Activated T-cell treated with anti-CD3 and anti-CD28 coated beads, Interleukin-2, amount 50 U/mL, for 24 hours (primary cell): ENCODE results near the gene UFD1.
A peak's percentile ranks its signal among the peaks of the same experiment; 100 is the strongest.

Source experiments
- DNase-seq: peaks from one replicate; pipeline ENCODE4 v3.0.0-alpha.2; 2020
- H3K27ac Mint-ChIP-seq: 2 replicates; pipeline ENCODE4 v1.8.0; 2020; ENCODE audit warnings: mild to moderate bottlenecking, mixed read lengths
- H3K27me3 Mint-ChIP-seq: 2 replicates; pipeline ENCODE4 v1.8.0; 2020; ENCODE audit warnings: mixed read lengths
- H3K36me3 Mint-ChIP-seq: 2 replicates; pipeline ENCODE4 v1.8.0; 2020; ENCODE audit warnings: low read depth, mixed read lengths
- H3K4me1 Mint-ChIP-seq: 2 replicates; pipeline ENCODE4 v1.8.0; 2020; ENCODE audit warnings: low read depth, mixed read lengths
- H3K4me3 Mint-ChIP-seq: 2 replicates; pipeline ENCODE4 v1.8.0; 2020; ENCODE audit warnings: mild to moderate bottlenecking, moderate library complexity, mixed read lengths
- H3K9me3 Mint-ChIP-seq: 2 replicates; pipeline ENCODE4 v1.8.0; 2020; ENCODE audit warnings: mixed read lengths

UFD1 gene

GRCh38 chr22:19477321-19478044 is 1.5 kb downstream of the UFD1 start:
- H3K9me3 Mint-ChIP-seq = no peaks in the 10 kb centered on the region
- H3K4me3 Mint-ChIP-seq = peak overlapping the region; percentile 100
- peaks cover 74% of the 10 kb centered on the region for H3K36me3 Mint-ChIP-seq
- no peak for DNase-seq
- H3K4me1 Mint-ChIP-seq = peaks cover 35% of the 10 kb centered on the region
- no peaks in the 10 kb centered on the region for H3K27me3 Mint-ChIP-seq
- peak overlapping the region; percentile 87 for H3K27ac Mint-ChIP-seq

GRCh38 chr22:19476023-19476422 is 3.0 kb downstream of the UFD1 start:
- H3K9me3 Mint-ChIP-seq = no peaks in the 10 kb centered on the region
- DNase-seq = no peak
- peaks cover 78% of the 10 kb centered on the region for H3K36me3 Mint-ChIP-seq
- peak overlapping the region; percentile 68 for H3K27ac Mint-ChIP-seq
- H3K27me3 Mint-ChIP-seq = no peaks in the 10 kb centered on the region
- peaks cover 35% of the 10 kb centered on the region for H3K4me1 Mint-ChIP-seq
- no peak overlapping the region for H3K4me3 Mint-ChIP-seq

GRCh38 chr22:19473578-19473977 is 5.4 kb downstream of the UFD1 start:
- DNase-seq = no peak
- no peaks in the 10 kb centered on the region for H3K9me3 Mint-ChIP-seq
- peaks cover 25% of the 10 kb centered on the region for H3K4me1 Mint-ChIP-seq
- no peak overlapping the region for H3K4me3 Mint-ChIP-seq
- H3K36me3 Mint-ChIP-seq = peaks cover 86% of the 10 kb centered on the region
- H3K27me3 Mint-ChIP-seq = no peaks in the 10 kb centered on the region
- no peak overlapping the region for H3K27ac Mint-ChIP-seq

- Mint-ChIP-seq H3K4me3 (no peak overlapping the region), H3K27ac (no peak overlapping the region), H3K9me3 (no peaks in the 10 kb centered on the region), H3K4me1 (peaks cover 17% of the 10 kb centered on the region), H3K27me3 (no peaks in the 10 kb centered on the region), H3K36me3 (peaks cover 90% of the 10 kb centered on the region)
- DNase-seq = no peak
Observed at GRCh38 chr22:19472233-19472632, 6.8 kb downstream of the UFD1 start.

- no peak overlapping the region for H3K4me3 Mint-ChIP-seq
- no peaks in the 10 kb centered on the region for H3K27me3 Mint-ChIP-seq
- H3K36me3 Mint-ChIP-seq = peaks cover 94% of the 10 kb centered on the region
- H3K4me1 Mint-ChIP-seq = peaks cover 14% of the 10 kb centered on the region
- DNase-seq = no peak
- H3K27ac Mint-ChIP-seq = no peak overlapping the region
- H3K9me3 Mint-ChIP-seq = no peaks in the 10 kb centered on the region
Observed at GRCh38 chr22:19471572-19471971, 7.4 kb downstream of the UFD1 start.

- H3K9me3 Mint-ChIP-seq = no peaks in the 10 kb centered on the region
Observed at GRCh38 chr22:19470010-19470409, 9.0 kb downstream of the UFD1 start.

GRCh38 chr22:19469421-19469820 is 9.6 kb downstream of the UFD1 start:
- Mint-ChIP-seq H3K36me3 (peaks cover 97% of the 10 kb centered on the region), H3K4me3 (no peak overlapping the region), H3K4me1 (peaks cover 2% of the 10 kb centered on the region), H3K9me3 (no peaks in the 10 kb centered on the region), H3K27ac (no peak overlapping the region), H3K27me3 (no peaks in the 10 kb centered on the region)
- no peak for DNase-seq

More at GRCh38 chr22:19470010-19470409, 9.0 kb downstream of the UFD1 start:
- Mint-ChIP-seq H3K4me3 (no peak overlapping the region), H3K27ac (no peak overlapping the region), H3K4me1 (peaks cover 2% of the 10 kb centered on the region), H3K36me3 (peaks cover 96% of the 10 kb centered on the region), H3K27me3 (no peaks in the 10 kb centered on the region)
- no peak for DNase-seq

- Mint-ChIP-seq H3K4me3 (no peak overlapping the region), H3K4me1 (no peaks in the 10 kb centered on the region), H3K9me3 (no peaks in the 10 kb centered on the region), H3K36me3 (peaks cover 97% of the 10 kb centered on the region), H3K27me3 (no peaks in the 10 kb centered on the region), H3K27ac (no peak overlapping the region)
- DNase-seq = no peak
Observed at GRCh38 chr22:19467912-19468311, 11.1 kb downstream of the UFD1 start.

GRCh38 chr22:19466848-19467752 is 11.9 kb downstream of the UFD1 start:
- H3K36me3 Mint-ChIP-seq = peaks cover 95% of the 10 kb centered on the region
- no peak overlapping the region for H3K27ac Mint-ChIP-seq
- H3K4me1 Mint-ChIP-seq = no peaks in the 10 kb centered on the region
- no peak overlapping the region for H3K4me3 Mint-ChIP-seq
- no peaks in the 10 kb centered on the region for H3K9me3 Mint-ChIP-seq
- H3K27me3 Mint-ChIP-seq = no peaks in the 10 kb centered on the region
- no peak for DNase-seq

GRCh38 chr22:19466126-19466716 is 12.8 kb downstream of the UFD1 start:
- Mint-ChIP-seq H3K27me3 (no peaks in the 10 kb centered on the region), H3K4me1 (no peaks in the 10 kb centered on the region), H3K36me3 (peaks cover 93% of the 10 kb centered on the region), H3K9me3 (no peaks in the 10 kb centered on the region), H3K27ac (no peak overlapping the region), H3K4me3 (no peak overlapping the region)
- no peak for DNase-seq

GRCh38 chr22:19464975-19465374 is 14.0 kb downstream of the UFD1 start:
- DNase-seq = no peak
- Mint-ChIP-seq H3K9me3 (no peaks in the 10 kb centered on the region), H3K27me3 (no peaks in the 10 kb centered on the region), H3K4me3 (no peak overlapping the region), H3K36me3 (peaks cover 94% of the 10 kb centered on the region), H3K27ac (no peak overlapping the region), H3K4me1 (no peaks in the 10 kb centered on the region)

GRCh38 chr22:19464546-19464945 is 14.4 kb downstream of the UFD1 start:
- Mint-ChIP-seq H3K4me3 (no peak overlapping the region), H3K4me1 (no peaks in the 10 kb centered on the region), H3K9me3 (no peaks in the 10 kb centered on the region), H3K36me3 (peaks cover 93% of the 10 kb centered on the region), H3K27me3 (no peaks in the 10 kb centered on the region), H3K27ac (no peak overlapping the region)
- no peak for DNase-seq

- Mint-ChIP-seq H3K27ac (peak overlapping the region; percentile 23), H3K27me3 (no peaks in the 10 kb centered on the region), H3K4me3 (no peak overlapping the region), H3K4me1 (no peaks in the 10 kb centered on the region), H3K9me3 (no peaks in the 10 kb centered on the region), H3K36me3 (peaks cover 92% of the 10 kb centered on the region)
- DNase-seq = no peak
Observed at GRCh38 chr22:19463491-19464469, 15.2 kb downstream of the UFD1 start.

GRCh38 chr22:19463008-19463407 is 16.0 kb downstream of the UFD1 start:
- Mint-ChIP-seq H3K27me3 (no peaks in the 10 kb centered on the region), H3K27ac (no peak overlapping the region), H3K9me3 (no peaks in the 10 kb centered on the region), H3K4me3 (no peak overlapping the region), H3K4me1 (no peaks in the 10 kb centered on the region), H3K36me3 (peaks cover 91% of the 10 kb centered on the region)
- DNase-seq = no peak
